ENCODE data around the gene ESRP2.

ESRP2 gene

GRCh38 chr16:68242926-68243858, 7.3 kb upstream of the ESRP2 start:
- TF ChIP-seq CTCF (IDR thresholded peaks at IDR 0.05) = no peak
- Histone ChIP-seq H3K9me3 (no peaks in the 10 kb centered on the region), H3K27ac (no peak overlapping the region), H3K4me3 (ENCODE audit: low read depth in 1 of 2, low read length in 1 of 2) (no peak overlapping the region), H3K27me3 (no peaks in the 10 kb centered on the region), H3K36me3 (no peaks in the 10 kb centered on the region), H3K4me1 (ENCODE audit: control insufficient read depth in 1 of 2, insufficient read depth in 1 of 2, low read depth in 1 of 2, low read length in 1 of 2) (peaks cover 36 to 44% of the 10 kb centered on the region in 2 experiments)

GRCh38 chr16:68242085-68242484, 6.2 kb upstream of the ESRP2 start:
- no peak overlapping the region for H3K27ac ChIP-seq
- H3K4me3 ChIP-seq (ENCODE audit: low read depth in 1 of 2, low read length in 1 of 2) = no peak overlapping the region
- no peak for TF ChIP-seq CTCF (IDR thresholded peaks at IDR 0.05)
- H3K36me3 ChIP-seq = no peaks in the 10 kb centered on the region
- peaks cover 38 to 47% of the 10 kb centered on the region in 2 experiments for H3K4me1 ChIP-seq (ENCODE audit: control insufficient read depth in 1 of 2, insufficient read depth in 1 of 2, low read depth in 1 of 2, low read length in 1 of 2)
- peaks cover 5% of the 10 kb centered on the region for H3K27me3 ChIP-seq
- H3K9me3 ChIP-seq = no peaks in the 10 kb centered on the region

- Histone ChIP-seq H3K4me3 (ENCODE audit: low read depth in 1 of 2, low read length in 1 of 2) (peak overlapping the region; percentile 68 to 80), H3K27ac (peak overlapping the region; percentile 62)
- TF ChIP-seq CTCF (IDR thresholded peaks at IDR 0.05) = no peak
These were observed 2.1 kb upstream of the ESRP2 start for GRCh38 chr16:68238029-68238345.

GRCh38 chr16:68237243-68238028, 1.5 kb upstream of the ESRP2 start:
- H3K4me1 ChIP-seq (ENCODE audit: control insufficient read depth in 1 of 2, insufficient read depth in 1 of 2, low read depth in 1 of 2, low read length in 1 of 2) = peaks cover 32 to 34% of the 10 kb centered on the region in 2 experiments
- H3K4me3 ChIP-seq (ENCODE audit: low read depth in 1 of 2, low read length in 1 of 2) = peak overlapping the region; percentile 68 to 80
- peak; percentile 56 for TF ChIP-seq CTCF (IDR thresholded peaks at IDR 0.05)
- peaks cover 41% of the 10 kb centered on the region for H3K27me3 ChIP-seq
- H3K9me3 ChIP-seq = no peaks in the 10 kb centered on the region
- peak overlapping the region; percentile 62 for H3K27ac ChIP-seq
- peaks cover 3% of the 10 kb centered on the region for H3K36me3 ChIP-seq

More at GRCh38 chr16:68238029-68238345, 2.1 kb upstream of the ESRP2 start:
- Histone ChIP-seq H3K36me3 (no peaks in the 10 kb centered on the region), H3K4me1 (ENCODE audit: control insufficient read depth in 1 of 2, insufficient read depth in 1 of 2, low read depth in 1 of 2, low read length in 1 of 2) (peaks cover 32 to 34% of the 10 kb centered on the region in 2 experiments), H3K27me3 (peaks cover 41% of the 10 kb centered on the region), H3K9me3 (no peaks in the 10 kb centered on the region)

GRCh38 chr16:68236826-68237242, 907 bp upstream of the ESRP2 start:
- TF ChIP-seq CTCF (IDR thresholded peaks at IDR 0.05) = no peak
- H3K9me3 ChIP-seq = no peaks in the 10 kb centered on the region
- H3K4me1 ChIP-seq (ENCODE audit: control insufficient read depth in 1 of 2, insufficient read depth in 1 of 2, low read depth in 1 of 2, low read length in 1 of 2) = peaks cover 32 to 34% of the 10 kb centered on the region in 2 experiments
- peaks cover 9% of the 10 kb centered on the region for H3K36me3 ChIP-seq
- peak overlapping the region; percentile 22 for H3K27ac ChIP-seq
- peak overlapping the region; percentile 68 to 80 for H3K4me3 ChIP-seq (ENCODE audit: low read depth in 1 of 2, low read length in 1 of 2)
- H3K27me3 ChIP-seq = peaks cover 41% of the 10 kb centered on the region

Measured in neutrophil (primary cell).